A673 (cell line): ENCODE data around the gene UBAP2L. TPM values are rescaled to one million over a fixed set of nuclear protein-coding genes. Genes with fewer than 3 reads are reported as not detected.

Experiments
- Bru-seq: library from RNA; stranded (reverse); fragments of 400-500 nt; gene quantifications from one replicate; lab custom pipeline; 2021; lab: Mats Ljungman, UMichigan
- BruChase-seq, 2 experiments: library from RNA; stranded (reverse); fragments of 400-500 nt; gene quantifications; one replicate each; lab custom pipeline; 2021; lab: Mats Ljungman, UMichigan
- BruUV-seq: library from RNA; stranded (reverse); fragments of 400-500 nt; replicated peaks from 2 replicates; lab custom pipeline; 2021; lab: Mats Ljungman, UMichigan
- CTCF ChIA-PET: fragments of 300-600 bp; sonication (Branson Sonifier 250); formaldehyde crosslinking; loops from one replicate; lab custom pipeline; 2022; ENCODE audit warnings: antibody characterized with exemption; lab: Charles Lee
- POLR2A ChIA-PET: fragments of 300-600 bp; sonication (Branson Sonifier 250); formaldehyde crosslinking; loops from one replicate; lab custom pipeline; 2022; ENCODE audit warnings: antibody characterized with exemption; ENCODE audit not compliant: low non-redundant PET; lab: Charles Lee
- DNase-seq: peaks from one replicate; pipeline ENCODE4 v3.0.0-alpha.2; 2015; ENCODE audit warnings: low spot score
- H3K27ac ChIP-seq: fragments of 200-600 bp; sonication (generic); 2 replicates; pipeline ENCODE4 v1.5.1; 2016; ENCODE audit warnings: mixed run types, low read depth, mild to moderate bottlenecking, mixed read lengths, antibody characterized with exemption, low read length; ENCODE audit not compliant: poor library complexity, severe bottlenecking
- H3K27me3 ChIP-seq: fragments of 200-600 bp; sonication (generic); replicated peaks from 2 replicates; pipeline ENCODE4 v1.6.1; 2017; ENCODE audit warnings: mixed run types, low read depth, mild to moderate bottlenecking, mixed read lengths, antibody characterized with exemption, low read length; ENCODE audit not compliant: insufficient read depth, poor library complexity
- H3K36me3 ChIP-seq: fragments of 200-600 bp; sonication (generic); 2 replicates; pipeline ENCODE4 v1.6.1; 2016; ENCODE audit warnings: mixed run types, mild to moderate bottlenecking, mixed read lengths, antibody characterized with exemption, low read length; ENCODE audit not compliant: insufficient read depth, poor library complexity, severe bottlenecking
- H3K4me1 ChIP-seq: fragments of 200-600 bp; sonication (generic); 2 replicates; pipeline ENCODE4 v1.6.1; 2017; ENCODE audit warnings: mixed run types, mild to moderate bottlenecking, mixed read lengths, antibody characterized with exemption, low read length; ENCODE audit not compliant: insufficient read depth, poor library complexity, severe bottlenecking
- H3K4me3 ChIP-seq: fragments of 200-600 bp; sonication (generic); 2 replicates; pipeline ENCODE4 v1.5.1; 2016; ENCODE audit warnings: low read depth, mixed run types, mild to moderate bottlenecking, mixed read lengths, low read length; ENCODE audit not compliant: poor library complexity, severe bottlenecking
- H3K9me3 ChIP-seq: fragments of 200-600 bp; sonication (generic); 2 replicates; pipeline ENCODE4 v1.6.1; 2016; ENCODE audit warnings: mixed run types, low read depth, mild to moderate bottlenecking, mixed read lengths, antibody characterized with exemption, low read length; ENCODE audit not compliant: poor library complexity, severe bottlenecking
- CTCF ChIP-seq: fragments of 300-800, 200-600 bp; sonication (generic); conservative IDR thresholded peaks from 2 replicates; pipeline ENCODE4 v1.5.1; 2017; ENCODE audit warnings: low read depth, mild to moderate bottlenecking, antibody characterized with exemption, low read length, moderate library complexity, mixed read lengths
- EZH2 ChIP-seq: fragments of 200-600 bp; sonication (generic); IDR thresholded peaks from 2 replicates; pipeline ENCODE4 v1.6.1; 2017; ENCODE audit warnings: borderline replicate concordance, low read depth, mild to moderate bottlenecking, mixed read lengths, antibody characterized with exemption, low read length; ENCODE audit not compliant: poor library complexity, severe bottlenecking
- intact Hi-C: fragments of 100-400 bp; cut with micrococcal nuclease; formaldehyde crosslinking; loops from one replicate; pipeline ENCODE4 v1.10.0; 2022; ENCODE audit not compliant: unreplicated experiment
- long read RNA-seq: library from polyadenylated mRNA; stranded (forward); transcript quantifications from one replicate; pipeline ENCODE4 v2.0.0, GENCODE V29; 2022
- total RNA-seq: library from RNA; stranded (reverse); gene quantifications from 2 replicates; pipeline ENCODE4 v1.2.3, GENCODE V29; 2021

UBAP2L gene
- total RNA-seq, result 249 and 269 TPM in 2 replicates
- Bru-seq, nascent RNA, result percentile 97 among the genes with signal in this experiment
- BruChase-seq, experiment 1, labeled RNA remaining after a 2-hour chase, result percentile 95 among the genes with signal in this experiment
- BruChase-seq, experiment 2, labeled RNA remaining after a 6-hour chase, result percentile 96 among the genes with signal in this experiment
- long read RNA-seq, partial matches to known transcripts, result 69 of 426 reads
- long read RNA-seq, other reads (novel, unspliced or antisense), result 349 of 426 reads

GRCh38 chr1:154220071-154220969 lies at the start of gene UBAP2L:
TSS of gene UBAP2L (plus strand) at chr1:154220955. CDS start at chr1:154225124, 4,169 bp downstream.
- BruUV-seq, result no TSS peak
- TF ChIP-seq EZH2, result no peak
- no peak for TF ChIP-seq CTCF
- Histone ChIP-seq H3K36me3 (peaks cover 31% of the 10 kb centered on the region), H3K27me3 (no peaks in the 10 kb centered on the region), H3K27ac (peak within 1 kb of the TSS; percentile 96), H3K9me3 (no peaks in the 10 kb centered on the region), H3K4me1 (peaks cover 23% of the 10 kb centered on the region), H3K4me3 (peak within 1 kb of the TSS; percentile 71)
- ChIA-PET POLR2A (interaction anchor here (0.9 kb wide), 1 partner anchor 230 kb away, joined by 11 read pairs; no protein-coding TSS in a partner anchor), CTCF (no interaction called here)
- intact Hi-C loops, result no loop called here
- DNase-seq, result peak; percentile 99

- H3K36me3 ChIP-seq, result peaks cover 90% of the 10 kb centered on the region
- peaks cover 3% of the 10 kb centered on the region for H3K4me1 ChIP-seq
- TF ChIP-seq CTCF (no peak), EZH2 (no peak)
- H3K4me3 ChIP-seq, result no peak overlapping the region
- ChIA-PET CTCF (no interaction called here), POLR2A (no interaction called here)
- no peaks in the 10 kb centered on the region for H3K27me3 ChIP-seq
- intact Hi-C loops, result no loop called here
- no peak overlapping the region for H3K27ac ChIP-seq
- no peak for DNase-seq
- BruUV-seq, result no TSS peak
- no peaks in the 10 kb centered on the region for H3K9me3 ChIP-seq
Observed at GRCh38 chr1:154171223-154171583, 49.6 kb upstream of the UBAP2L start.

DNA sequence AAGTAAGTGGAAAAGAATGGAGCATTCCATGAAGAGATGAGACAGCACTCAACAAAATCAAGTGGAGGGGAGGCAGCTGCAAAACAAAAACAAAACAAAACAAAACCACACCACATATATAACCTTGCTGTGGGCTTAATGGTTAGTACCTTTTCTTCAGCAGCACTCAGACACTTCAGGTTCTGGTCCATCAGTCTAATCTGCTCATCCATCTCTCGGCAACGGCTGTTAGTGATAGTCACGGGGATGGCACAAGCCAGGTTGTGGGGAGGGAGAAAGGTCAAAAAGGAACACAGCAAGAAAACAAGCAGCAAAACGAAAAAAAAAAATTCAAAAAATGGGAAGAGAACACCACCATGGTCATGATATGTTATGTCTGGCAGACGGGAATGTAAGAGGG lies 48.9 kb upstream of the UBAP2L start:
- no peak for TF ChIP-seq EZH2
- no TSS peak for BruUV-seq
- ChIA-PET POLR2A (interaction anchor here (0.7 kb wide), 1 partner anchor 9 kb away, joined by 3 read pairs; no protein-coding TSS in a partner anchor), CTCF (no interaction called here)
- H3K27me3 ChIP-seq, result no peaks in the 10 kb centered on the region
- no peaks in the 10 kb centered on the region for H3K9me3 ChIP-seq
- intact Hi-C loops, result no loop called here
- DNase-seq, result no peak
- H3K4me1 ChIP-seq, result peaks cover 10% of the 10 kb centered on the region
- peaks cover 84% of the 10 kb centered on the region for H3K36me3 ChIP-seq
- no peak overlapping the region for H3K4me3 ChIP-seq
- H3K27ac ChIP-seq, result no peak overlapping the region
